CD4-positive, alpha-beta T cell treated with Interleukin-6 for 4 hours (primary cell): ENCODE data around the gene TECPR1.
A peak's percentile ranks its signal among the peaks of the same experiment; 100 is the strongest.

ENCODE experiments used
- DNase-seq: peaks from one replicate; pipeline ENCODE4 v3.0.0-alpha.2; 2020; ENCODE audit warnings: mixed read lengths

The TECPR1 gene

GRCh38 chr7:98251601-98252424, at the start of gene TECPR1:
Gene TECPR1, minus strand, starts transcription at chr7:98252232. Its CDS starts 6,086 bp downstream, at chr7:98246146.
- DNase-seq: peak; percentile 87

GRCh38 chr7:98300595-98301372, 48.8 kb upstream of the TECPR1 start:
- no peak for DNase-seq

GRCh38 chr7:98297626-98298286, 45.7 kb upstream of the TECPR1 start:
- DNase-seq: no peak

GRCh38 chr7:98296833-98297232, 44.8 kb upstream of the TECPR1 start:
- DNase-seq: no peak

- DNase-seq: no peak
Measured at GRCh38 chr7:98295467-98296192, 43.6 kb upstream of the TECPR1 start.

GRCh38 chr7:98294798-98295382, 42.9 kb upstream of the TECPR1 start:
- peak; percentile 26 for DNase-seq

- DNase-seq: no peak
Measured at GRCh38 chr7:98294326-98294725, 42.3 kb upstream of the TECPR1 start.

GRCh38 chr7:98293746-98294145, 41.7 kb upstream of the TECPR1 start:
- DNase-seq: no peak

- no peak for DNase-seq
Measured at GRCh38 chr7:98293265-98293664, 41.2 kb upstream of the TECPR1 start.

GRCh38 chr7:98291717-98292116, 39.7 kb upstream of the TECPR1 start:
- DNase-seq: no peak

- no peak for DNase-seq
Measured at GRCh38 chr7:98289333-98289875, 37.4 kb upstream of the TECPR1 start.

GRCh38 chr7:98288064-98288823, 36.2 kb upstream of the TECPR1 start:
- no peak for DNase-seq

- DNase-seq: no peak
Measured at GRCh38 chr7:98287486-98287959, 35.5 kb upstream of the TECPR1 start.

GRCh38 chr7:98286701-98287485, 34.9 kb upstream of the TECPR1 start:
- DNase-seq: no peak

- DNase-seq: no peak
Measured at GRCh38 chr7:98286093-98286539, 34.1 kb upstream of the TECPR1 start.

GRCh38 chr7:98285157-98286092, 33.4 kb upstream of the TECPR1 start:
- no peak for DNase-seq

GRCh38 chr7:98284335-98285036, 32.5 kb upstream of the TECPR1 start:
- no peak for DNase-seq

GRCh38 chr7:98283887-98284222, 31.8 kb upstream of the TECPR1 start:
- no peak for DNase-seq
